SK-N-SH treated with all-trans-retinoic acid at 6 μM for 48 hours (cell line): ENCODE results near the gene IL2RG.

ENCODE experiments used
- ARNTL ChIP-seq: fragments of 450-650 bp; formaldehyde crosslinking; IDR thresholded peaks from 2 replicates; pipeline ENCODE4 v1.5.0; 2020; ENCODE audit warnings: low read depth, mild to moderate bottlenecking, moderate library complexity, borderline replicate concordance
- PPARA ChIP-seq: fragments of 250-450 bp; sonication (Bioruptor Pico); IDR thresholded peaks from 2 replicates; pipeline ENCODE4 v1.5.0; 2020; ENCODE audit warnings: mild to moderate bottlenecking, borderline replicate concordance
- TCF4 ChIP-seq: fragments of 250-450 bp; sonication (Bioruptor Pico); IDR thresholded peaks from 2 replicates; pipeline ENCODE4 v1.8.0; 2021; ENCODE audit warnings: mild to moderate bottlenecking, moderate library complexity, borderline replicate concordance
- ZFP30 ChIP-seq: fragments of 450-650 bp; formaldehyde crosslinking; IDR thresholded peaks from 2 replicates; pipeline ENCODE4 v1.5.0; 2022; ENCODE audit warnings: mild to moderate bottlenecking, moderate library complexity
- TF ChIP-seq, protein P1 (sequence below): fragments of 250-450 bp; sonication (Bioruptor Pico); IDR thresholded peaks from 2 replicates; pipeline ENCODE4 v1.5.1; 2021; ENCODE audit warnings: mild to moderate bottlenecking, moderate library complexity

DNA sequence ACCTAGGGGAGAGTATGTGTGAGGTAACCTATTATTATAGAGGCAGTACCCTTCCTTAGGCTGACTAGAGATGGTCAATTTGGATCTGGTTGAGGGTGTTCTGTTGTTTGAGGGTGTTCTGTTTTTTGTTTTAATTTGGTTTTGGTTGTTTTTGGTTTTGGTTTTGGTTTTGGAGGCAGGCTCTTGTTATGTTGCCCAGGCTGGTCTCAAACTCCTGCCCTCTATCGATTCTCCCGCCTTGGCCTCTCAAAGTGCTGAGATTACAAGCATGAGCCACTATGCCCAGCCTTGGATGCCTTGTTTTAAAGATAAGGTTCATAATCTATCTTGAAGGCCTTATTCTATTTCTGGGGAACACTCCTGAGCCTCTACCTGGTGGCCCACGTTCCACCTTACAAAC is 5.7 kb downstream of the IL2RG start:
- no peak for TF ChIP-seq ARNTL (CRISPR knock-in tag)
- TF ChIP-seq, protein P1, sequence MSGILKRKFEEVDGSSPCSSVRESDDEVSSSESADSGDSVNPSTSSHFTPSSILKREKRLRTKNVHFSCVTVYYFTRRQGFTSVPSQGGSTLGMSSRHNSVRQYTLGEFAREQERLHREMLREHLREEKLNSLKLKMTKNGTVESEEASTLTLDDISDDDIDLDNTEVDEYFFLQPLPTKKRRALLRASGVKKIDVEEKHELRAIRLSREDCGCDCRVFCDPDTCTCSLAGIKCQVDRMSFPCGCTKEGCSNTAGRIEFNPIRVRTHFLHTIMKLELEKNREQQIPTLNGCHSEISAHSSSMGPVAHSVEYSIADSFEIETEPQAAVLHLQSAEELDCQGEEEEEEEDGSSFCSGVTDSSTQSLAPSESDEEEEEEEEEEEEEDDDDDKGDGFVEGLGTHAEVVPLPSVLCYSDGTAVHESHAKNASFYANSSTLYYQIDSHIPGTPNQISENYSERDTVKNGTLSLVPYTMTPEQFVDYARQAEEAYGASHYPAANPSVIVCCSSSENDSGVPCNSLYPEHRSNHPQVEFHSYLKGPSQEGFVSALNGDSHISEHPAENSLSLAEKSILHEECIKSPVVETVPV (CRISPR knock-in tag): no peak
- no peak for TF ChIP-seq ZFP30
- TF ChIP-seq PPARA (CRISPR knock-in tag): no peak
- no peak for TF ChIP-seq TCF4 (CRISPR knock-in tag)
